ENCODE measurements around the gene CDH12. TPM values are rescaled to one million over a fixed set of nuclear protein-coding genes. Genes with fewer than 3 reads are reported as not detected.

The CDH12 gene
- total and polyA plus RNA-seq, 10 donors, result 0.32 TPM; not detected in 9

DNA sequence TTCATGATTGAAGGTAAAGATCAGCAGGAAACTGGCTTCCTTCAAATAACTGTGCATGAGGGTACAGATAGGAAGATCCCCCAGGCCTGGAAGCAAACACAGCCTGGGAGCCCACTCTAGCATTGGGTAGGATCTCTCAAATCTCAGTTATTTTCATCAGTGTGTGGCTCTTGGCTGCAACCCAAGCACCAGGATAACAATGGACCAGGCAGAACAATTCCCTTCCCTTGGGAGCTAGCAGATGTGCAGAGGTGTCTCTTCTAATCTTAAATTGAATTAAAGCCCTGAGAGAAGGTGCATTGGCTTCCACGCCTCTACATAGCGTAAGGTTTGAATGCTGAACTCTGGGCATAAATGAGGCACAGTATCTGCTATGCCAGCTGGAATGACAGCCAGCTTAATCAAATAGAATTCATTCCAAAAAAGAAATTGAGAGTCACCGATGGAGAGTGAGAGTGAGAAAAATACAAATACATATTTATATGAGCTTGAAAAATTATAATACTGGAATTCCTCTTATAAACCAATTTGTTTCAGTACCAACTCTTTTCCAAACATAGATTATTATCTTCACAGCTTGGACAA is 957.3 kb downstream of the CDH12 start:
- no peaks in the 10 kb centered on the region for H3K4me1 ChIP-seq
- no peaks in the 10 kb centered on the region for H3K9me3 ChIP-seq
- no peak for DNase-seq
- H3K27me3 ChIP-seq (replicated peaks in 1 of 7), result no peaks in the 10 kb centered on the region
- no peak overlapping the region for H3K27ac ChIP-seq
- H3K36me3 ChIP-seq, result no peaks in the 10 kb centered on the region
- no peak overlapping the region for H3K4me3 ChIP-seq
- TF ChIP-seq CTCF (IDR thresholded peaks at IDR 0.05 in 8 of 11, conservative IDR thresholded peaks at IDR 0.05 in 3 of 11) (no peak), POLR2A (IDR thresholded peaks at IDR 0.05) (no peak), POLR2AphosphoS5 (IDR thresholded peaks at IDR 0.05) (no peak)
- intact Hi-C loops (cut with DNase I; ENCODE audit: low total_unique reads), result no loop called here
- 30 to 67% (median 57%) methylated on average over 3 of the region's 3 CpGs for WGBS, 5 donors

GRCh38 chr5:21893161-21893560 is 960.0 kb downstream of the CDH12 start:
- intact Hi-C loops (cut with DNase I; ENCODE audit: low total_unique reads), result no loop called here
- H3K4me1 ChIP-seq, result no peaks in the 10 kb centered on the region
- TF ChIP-seq CTCF (IDR thresholded peaks at IDR 0.05 in 8 of 11, conservative IDR thresholded peaks at IDR 0.05 in 3 of 11), result no peak
- TF ChIP-seq POLR2AphosphoS5 (IDR thresholded peaks at IDR 0.05), result no peak
- no peak for TF ChIP-seq POLR2A (IDR thresholded peaks at IDR 0.05)
- no peak overlapping the region for H3K4me3 ChIP-seq
- no peak for DNase-seq
- no peaks in the 10 kb centered on the region for H3K9me3 ChIP-seq
- H3K27me3 ChIP-seq (replicated peaks in 1 of 7), result no peaks in the 10 kb centered on the region
- H3K27ac ChIP-seq, result no peak overlapping the region
- no peaks in the 10 kb centered on the region for H3K36me3 ChIP-seq
- 89 to 97% (median 90%) methylated on average over 2 of the region's 2 CpGs for WGBS, 5 donors

DNA sequence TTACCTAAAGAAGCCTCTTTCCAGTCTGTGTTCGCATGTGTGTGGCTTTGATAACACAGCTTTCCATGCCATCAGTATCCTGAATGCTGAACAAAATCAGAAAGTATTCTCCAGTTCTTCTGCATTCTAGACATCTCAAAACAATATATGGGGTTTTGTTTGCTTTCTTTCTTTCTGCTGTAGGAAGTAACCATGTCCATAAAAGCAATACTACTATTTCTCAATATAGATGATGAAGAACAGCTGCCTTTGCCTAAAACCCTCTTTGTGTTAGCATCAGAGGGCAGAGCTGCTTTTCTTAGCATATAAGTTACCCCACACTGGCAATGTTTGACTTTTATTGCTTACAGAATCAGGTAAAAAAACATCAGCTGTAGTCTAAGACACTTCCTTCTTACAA is 963.6 kb downstream of the CDH12 start:
- intact Hi-C loops (cut with DNase I; ENCODE audit: low total_unique reads), result no loop called here

More for the DNA sequence above, 963.6 kb downstream of the CDH12 start:
- Histone ChIP-seq H3K27ac (no peak overlapping the region), H3K27me3 (replicated peaks in 1 of 7) (no peaks in the 10 kb centered on the region), H3K4me3 (no peak overlapping the region), H3K36me3 (no peaks in the 10 kb centered on the region), H3K4me1 (no peaks in the 10 kb centered on the region), H3K9me3 (no peaks in the 10 kb centered on the region)
- DNase-seq, result no peak
- TF ChIP-seq POLR2A (IDR thresholded peaks at IDR 0.05) (no peak), CTCF (IDR thresholded peaks at IDR 0.05 in 8 of 11, conservative IDR thresholded peaks at IDR 0.05 in 3 of 11) (no peak), POLR2AphosphoS5 (IDR thresholded peaks at IDR 0.05) (no peak)
- WGBS, 5 donors, result 66 to 76% (median 75%) methylated on average over 1 of the region's 1 CpG
